RWPE1 (cell line): ENCODE results near the gene TRERF1.

Source experiments
- CTCF ChIA-PET: fragments of 350-600 bp; sonication (Branson Sonifier 250); formaldehyde crosslinking; extraction: SDS; loops from one replicate; lab custom pipeline; 2021; lab: Yijun Ruan, JAX
- POLR2A ChIA-PET: fragments of 400-600 bp; formaldehyde crosslinking; extraction: SDS; loops from one replicate; lab custom pipeline; 2020; ENCODE audit warnings: antibody characterized with exemption; ENCODE audit not compliant: low non-redundant PET; lab: Yijun Ruan, JAX
- DNase-seq: peaks from one replicate; pipeline ENCODE4 v3.0.0; 2012; ENCODE audit warnings: low spot score
- H3K27ac ChIP-seq: fragments of 450-650 bp; 2 replicates; pipeline ENCODE4 v1.5.1; 2017
- CTCF ChIP-seq: fragments of 450-650 bp; conservative IDR thresholded peaks from 2 replicates; pipeline ENCODE4 v1.5.1; 2017; ENCODE audit warnings: low read depth, mild to moderate bottlenecking

TRERF1 gene

GRCh38 chr6:42236030-42236429 is 215.7 kb downstream of the TRERF1 start:
- H3K27ac ChIP-seq, result peak overlapping the region; percentile 51
- CTCF ChIA-PET, result no interaction called here
- no peak for DNase-seq
- POLR2A ChIA-PET, result no interaction called here
- no peak for TF ChIP-seq CTCF

- DNase-seq, result no peak
- no peak overlapping the region for H3K27ac ChIP-seq
- ChIA-PET POLR2A (no interaction called here), CTCF (no interaction called here)
- no peak for TF ChIP-seq CTCF
Observed at GRCh38 chr6:42232035-42232434, 219.7 kb downstream of the TRERF1 start.

- CTCF ChIA-PET, result interaction anchor here (0.5 to 1.7 kb wide), 14 partner anchors 9 to 389 kb away, joined by 3 to 10 read pairs (median 4); partner anchors contain the start of gene C6orf132
- DNase-seq, result peak; percentile 50
- H3K27ac ChIP-seq, result peak overlapping the region; percentile 66
- peak; percentile 51 for TF ChIP-seq CTCF
- POLR2A ChIA-PET, result interaction anchor here (0.7 kb wide), 1 partner anchor 301 kb away, joined by 3 read pairs; no protein-coding TSS in a partner anchor
Observed at GRCh38 chr6:42230345-42231321, 221.1 kb downstream of the TRERF1 start.

GRCh38 chr6:42229506-42230119 is 222.1 kb downstream of the TRERF1 start:
- ChIA-PET CTCF (interaction anchor here (0.5 to 1.7 kb wide), 11 partner anchors 15 to 592 kb away, joined by 3 to 10 read pairs (median 4); no protein-coding TSS in a partner anchor), POLR2A (no interaction called here)
- TF ChIP-seq CTCF, result no peak
- DNase-seq, result no peak
- H3K27ac ChIP-seq, result peak overlapping the region; percentile 95

GRCh38 chr6:42228305-42228704 is 223.4 kb downstream of the TRERF1 start:
- ChIA-PET CTCF (no interaction called here), POLR2A (no interaction called here)
- TF ChIP-seq CTCF, result no peak
- peak overlapping the region; percentile 95 for H3K27ac ChIP-seq
- DNase-seq, result no peak

GRCh38 chr6:42227173-42227850 is 224.4 kb downstream of the TRERF1 start:
- CTCF ChIA-PET, result interaction anchor here (0.6 to 1.4 kb wide), 3 partner anchors 13 to 328 kb away, joined by 3 to 5 read pairs (median 3); no protein-coding TSS in a partner anchor
- POLR2A ChIA-PET, result interaction anchor here (0.6 to 0.9 kb wide), 2 partner anchors 12 to 37 kb away, joined by 3 to 4 read pairs; no protein-coding TSS in a partner anchor
- DNase-seq, result no peak
- H3K27ac ChIP-seq, result peak overlapping the region; percentile 95
- no peak for TF ChIP-seq CTCF
